GM19438 (cell line): Measurements from ENCODE around the gene ABCD1.

Source experiments
- ATAC-seq: cut with Tn5 transposase; IDR thresholded peaks from one replicate; pipeline ENCODE4 v1.9.1; 2021; ENCODE audit warnings: low read depth; ENCODE audit not compliant: unreplicated experiment

ABCD1 gene

GRCh38 chrX:153770601-153771414 lies 46.2 kb downstream of the ABCD1 start:
- no peak for ATAC-seq

- ATAC-seq, result no peak
Observed at GRCh38 chrX:153771415-153772315, 47.0 kb downstream of the ABCD1 start.

GRCh38 chrX:153772316-153773217 lies 47.9 kb downstream of the ABCD1 start:
- no peak for ATAC-seq

GRCh38 chrX:153773218-153773611 lies 48.6 kb downstream of the ABCD1 start:
- no peak for ATAC-seq

GRCh38 chrX:153773741-153774575 lies 49.3 kb downstream of the ABCD1 start:
- no peak for ATAC-seq

- no peak for ATAC-seq
Observed at GRCh38 chrX:153774576-153775292, 50.1 kb downstream of the ABCD1 start.

- no peak for ATAC-seq
Observed at GRCh38 chrX:153775293-153776119, 50.9 kb downstream of the ABCD1 start.

- ATAC-seq, result no peak
Observed at GRCh38 chrX:153776120-153776599, 51.5 kb downstream of the ABCD1 start.

- no peak for ATAC-seq
Observed at GRCh38 chrX:153776611-153777045, 52.0 kb downstream of the ABCD1 start.

- ATAC-seq, result no peak
Observed at GRCh38 chrX:153777261-153778090, 52.8 kb downstream of the ABCD1 start.

GRCh38 chrX:153778181-153778580 lies 53.5 kb downstream of the ABCD1 start:
- no peak for ATAC-seq

GRCh38 chrX:153778684-153779101 lies 54.0 kb downstream of the ABCD1 start:
- no peak for ATAC-seq

- ATAC-seq, result no peak
Observed at GRCh38 chrX:153779891-153780677, 55.4 kb downstream of the ABCD1 start.

- no peak for ATAC-seq
Observed at GRCh38 chrX:153780678-153781427, 56.2 kb downstream of the ABCD1 start, which contains the start of gene SRPK3. Gene SRPK3 (plus strand): TSS chrX:153781041. CDS start chrX:153781087, 46 bp downstream.

GRCh38 chrX:153781428-153782047 lies 56.9 kb downstream of the ABCD1 start:
- ATAC-seq, result no peak
